Loucy (cell line): ENCODE measurements around the gene PSD2.

Experiments used
- H2AFZ ChIP-seq: fragments of 200-600 bp; sonication (generic); 2 replicates; pipeline ENCODE4 v1.6.0; 2016; ENCODE audit warnings: antibody characterized with exemption, mild to moderate bottlenecking, low read length, moderate library complexity
- H3F3A ChIP-seq: fragments of 200-600 bp; 2 replicates; pipeline ENCODE4 v1.6.0; 2016; ENCODE audit warnings: antibody characterized with exemption, low read depth, mild to moderate bottlenecking
- H3K27me3 ChIP-seq: fragments of 200-600 bp; sonication (generic); 2 replicates; pipeline ENCODE4 v1.6.1; 2014; ENCODE audit warnings: low read length, mild to moderate bottlenecking; ENCODE audit not compliant: insufficient read depth, poor library complexity, severe bottlenecking
- H3K36me3 ChIP-seq: fragments of 200-600 bp; sonication (generic); 2 replicates; pipeline ENCODE4 v1.6.1; 2016; ENCODE audit warnings: low read length; ENCODE audit not compliant: insufficient read depth
- H3K4me1 ChIP-seq: fragments of 200-600 bp; sonication (generic); 2 replicates; pipeline ENCODE4 v1.5.1; 2014; ENCODE audit warnings: low read length, mild to moderate bottlenecking; ENCODE audit not compliant: insufficient read depth, poor library complexity, severe bottlenecking
- H3K4me2 ChIP-seq: fragments of 200-600 bp; sonication (generic); 2 replicates; pipeline ENCODE4 v1.6.0; 2014; ENCODE audit warnings: antibody characterized with exemption, low read length, low read depth, mild to moderate bottlenecking; ENCODE audit not compliant: poor library complexity, severe bottlenecking
- H3K4me3 ChIP-seq: fragments of 200-600 bp; sonication (generic); 2 replicates; pipeline ENCODE4 v1.5.1; 2014; ENCODE audit warnings: low read length, mild to moderate bottlenecking, mixed read lengths; ENCODE audit not compliant: poor library complexity, severe bottlenecking
- H3K79me2 ChIP-seq: fragments of 200-600 bp; sonication (generic); 2 replicates; pipeline ENCODE4 v1.6.1; 2014; ENCODE audit warnings: low read length; ENCODE audit not compliant: insufficient read depth
- H3K9ac ChIP-seq: fragments of 200-600 bp; sonication (generic); 2 replicates; pipeline ENCODE4 v1.6.0; 2014; ENCODE audit warnings: mild to moderate bottlenecking, low read depth, low read length, moderate library complexity; ENCODE audit not compliant: poor library complexity, severe bottlenecking
- H3K9me2 ChIP-seq: fragments of 200-600 bp; sonication (generic); replicated peaks from 2 replicates; pipeline ENCODE4 v1.6.1; 2016; ENCODE audit warnings: low read depth, low read length, mixed read lengths
- H3K9me3 ChIP-seq: fragments of 200-600 bp; sonication (generic); 2 replicates; pipeline ENCODE4 v1.6.1; 2014; ENCODE audit warnings: mild to moderate bottlenecking, antibody characterized with exemption, low read length, low read depth; ENCODE audit not compliant: insufficient read depth
- H4K20me1 ChIP-seq: fragments of 200-600 bp; sonication (generic); 2 replicates; pipeline ENCODE4 v1.6.0; 2014; ENCODE audit warnings: antibody characterized with exemption, low read length, mild to moderate bottlenecking; ENCODE audit not compliant: insufficient read depth, poor library complexity, severe bottlenecking
- CTCF ChIP-seq: fragments of 200-600 bp; sonication (generic); conservative IDR thresholded peaks from 2 replicates; pipeline ENCODE4 v1.5.1; 2014; ENCODE audit warnings: mild to moderate bottlenecking, antibody characterized with exemption, low read length
- EZH2phosphoT487 ChIP-seq: fragments of 200-600 bp; IDR thresholded peaks from 2 replicates; pipeline ENCODE4 v1.6.1; 2018; ENCODE audit warnings: antibody characterized with exemption, mild to moderate bottlenecking, moderate library complexity, borderline replicate concordance

PSD2 gene

DNA sequence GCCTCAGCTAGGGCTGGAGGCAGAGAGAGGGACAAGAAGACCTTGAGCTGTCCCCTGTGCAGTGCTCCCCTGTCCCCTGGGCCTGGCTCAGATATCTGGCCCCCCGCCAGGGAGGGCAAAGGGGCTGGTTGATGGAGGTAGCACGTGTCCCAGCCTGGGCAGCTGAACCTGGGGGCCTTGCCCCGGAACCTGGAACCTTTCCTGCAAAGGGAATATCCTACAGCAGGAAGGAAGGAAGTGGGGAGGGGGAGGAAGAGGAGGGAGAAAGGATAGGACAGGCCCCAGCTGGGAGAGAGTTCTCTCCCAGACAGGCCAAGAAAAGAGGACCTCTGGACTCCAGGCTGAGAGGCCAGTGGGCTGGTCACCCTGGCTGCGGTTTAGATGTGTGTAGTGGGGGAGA, 27.6 kb upstream of the PSD2 start:
- peaks cover 5% of the 10 kb centered on the region for H3K4me1 ChIP-seq
- H3K4me3 ChIP-seq, result no peak overlapping the region
- no peaks in the 10 kb centered on the region for H3K9me2 ChIP-seq
- H3K36me3 ChIP-seq, result no peaks in the 10 kb centered on the region
- H4K20me1 ChIP-seq, result no peaks in the 10 kb centered on the region
- no peaks in the 10 kb centered on the region for H3K9me3 ChIP-seq
- no peaks in the 10 kb centered on the region for H3F3A ChIP-seq
- no peak overlapping the region for H3K9ac ChIP-seq
- no peak overlapping the region for H2AFZ ChIP-seq
- H3K27me3 ChIP-seq, result no peaks in the 10 kb centered on the region
- H3K4me2 ChIP-seq, result no peak overlapping the region
- H3K79me2 ChIP-seq, result no peaks in the 10 kb centered on the region
- TF ChIP-seq CTCF (no peak), EZH2phosphoT487 (no peak)

GRCh38 chr5:139768807-139769465, 26.7 kb upstream of the PSD2 start:
- Histone ChIP-seq H3K4me2 (no peak overlapping the region), H3K27me3 (no peaks in the 10 kb centered on the region), H2AFZ (no peak overlapping the region), H4K20me1 (no peaks in the 10 kb centered on the region), H3K79me2 (no peaks in the 10 kb centered on the region), H3K4me3 (no peak overlapping the region), H3K36me3 (no peaks in the 10 kb centered on the region), H3K9ac (no peak overlapping the region), H3K4me1 (peaks cover 5% of the 10 kb centered on the region), H3K9me2 (no peaks in the 10 kb centered on the region), H3K9me3 (no peaks in the 10 kb centered on the region), H3F3A (no peaks in the 10 kb centered on the region)
- no peak for TF ChIP-seq CTCF
- TF ChIP-seq EZH2phosphoT487, result no peak

DNA sequence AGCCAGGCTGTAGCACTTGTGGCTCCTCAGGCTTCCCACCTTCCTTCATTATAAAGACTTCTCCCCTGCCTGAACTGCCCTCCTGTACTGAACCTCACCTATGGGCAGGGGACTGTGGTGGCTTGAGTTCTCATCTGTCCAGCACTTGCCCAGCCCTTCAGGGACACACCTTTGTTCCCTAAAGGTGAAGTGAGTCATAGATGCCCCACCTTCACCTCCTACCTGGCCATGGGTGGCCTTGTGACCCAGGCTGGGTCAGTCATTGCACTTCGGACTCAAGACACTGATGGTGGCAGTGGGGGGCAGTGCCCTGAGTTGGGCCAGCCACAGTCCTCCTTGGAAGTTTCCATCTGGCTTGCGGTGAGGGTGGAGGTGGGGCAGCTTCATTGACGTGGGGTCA, 26.1 kb upstream of the PSD2 start:
- Histone ChIP-seq H3K4me2 (no peak overlapping the region), H4K20me1 (no peaks in the 10 kb centered on the region), H2AFZ (no peak overlapping the region), H3F3A (no peaks in the 10 kb centered on the region), H3K9ac (no peak overlapping the region), H3K9me3 (no peaks in the 10 kb centered on the region), H3K27me3 (no peaks in the 10 kb centered on the region), H3K4me1 (peaks cover 5% of the 10 kb centered on the region), H3K79me2 (no peaks in the 10 kb centered on the region), H3K4me3 (no peak overlapping the region), H3K9me2 (no peaks in the 10 kb centered on the region), H3K36me3 (no peaks in the 10 kb centered on the region)
- TF ChIP-seq EZH2phosphoT487 (no peak), CTCF (no peak)
